ENCODE results near the gene ITPRID2.
A peak's percentile ranks its signal among the peaks of the same experiment; 100 is the strongest.

- peak in 1 of 7 experiments; percentile 6 for TF ChIP-seq CTCF (IDR thresholded peaks at IDR 0.05)
- peak; percentile 48 to 74 (median 74) for TF ChIP-seq POLR2A (IDR thresholded peaks at IDR 0.05)
Observed at GRCh38 chr2:181891966-181892798, 652 bp downstream of the ITPRID2 start.

All from body of pancreas (tissue), 4 donors.